Left renal pelvis (tissue), 4 donors: ENCODE data around the gene HCN4. TPM values are rescaled to one million over a fixed set of nuclear protein-coding genes. Genes with fewer than 3 reads are reported as not detected.

Source experiments
- DNase-seq, 4 donors: peaks; one replicate each; pipeline ENCODE4 v3.0.0-alpha.2; 2013; ENCODE audit warnings: low read depth in 4 of 4, low spot score in 3 of 4
- polyA plus RNA-seq, 4 donors: library from polyadenylated mRNA; unstranded; fragments of 120-200 nt; gene quantifications; one replicate each; pipeline ENCODE4 v1.2.1, GENCODE V29; 2013; ENCODE audit not compliant: insufficient read length in 4 of 4

HCN4 gene
- polyA plus RNA-seq, 4 donors, result 0.15 to 1.3 (median 0.93) TPM

DNA sequence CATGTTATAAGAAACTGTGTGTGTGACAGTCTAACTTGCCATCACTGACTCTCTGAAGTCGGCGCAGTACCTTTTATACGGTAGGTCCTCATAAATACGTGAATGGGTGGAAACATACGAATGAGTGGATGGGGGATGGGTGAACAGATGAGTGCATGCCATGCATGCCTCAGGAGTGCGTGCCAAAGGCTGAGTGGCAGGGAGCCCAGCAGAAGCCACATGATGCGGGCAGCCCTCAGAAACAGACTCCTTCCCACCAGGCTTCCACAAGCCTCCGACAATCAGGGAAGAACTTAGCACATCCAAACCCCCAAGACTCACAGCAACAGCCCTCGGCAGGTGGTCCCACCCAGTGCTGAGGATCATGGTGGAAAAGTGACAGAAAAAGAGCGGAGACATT, 16.7 kb downstream of the HCN4 start:
- no peak for DNase-seq

DNA sequence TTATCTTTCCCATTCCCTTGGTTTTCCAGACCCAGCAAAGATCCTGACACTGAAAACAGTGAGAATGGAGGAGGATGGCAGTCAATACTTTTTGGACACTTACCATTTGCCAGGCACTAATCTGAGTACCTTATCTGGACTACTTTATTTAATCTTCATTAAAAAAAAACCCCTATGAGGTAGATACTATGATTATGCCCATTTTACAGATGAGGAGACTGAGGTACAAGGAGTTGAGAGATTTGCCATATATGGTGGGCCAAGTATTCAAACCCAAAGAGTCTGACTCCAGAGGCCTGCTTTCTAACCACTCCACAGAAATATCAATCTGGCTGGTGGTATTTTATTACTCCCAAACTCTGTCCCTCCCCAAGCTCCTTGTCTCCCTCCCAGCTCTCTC, 19.6 kb downstream of the HCN4 start:
- DNase-seq, result no peak

DNA sequence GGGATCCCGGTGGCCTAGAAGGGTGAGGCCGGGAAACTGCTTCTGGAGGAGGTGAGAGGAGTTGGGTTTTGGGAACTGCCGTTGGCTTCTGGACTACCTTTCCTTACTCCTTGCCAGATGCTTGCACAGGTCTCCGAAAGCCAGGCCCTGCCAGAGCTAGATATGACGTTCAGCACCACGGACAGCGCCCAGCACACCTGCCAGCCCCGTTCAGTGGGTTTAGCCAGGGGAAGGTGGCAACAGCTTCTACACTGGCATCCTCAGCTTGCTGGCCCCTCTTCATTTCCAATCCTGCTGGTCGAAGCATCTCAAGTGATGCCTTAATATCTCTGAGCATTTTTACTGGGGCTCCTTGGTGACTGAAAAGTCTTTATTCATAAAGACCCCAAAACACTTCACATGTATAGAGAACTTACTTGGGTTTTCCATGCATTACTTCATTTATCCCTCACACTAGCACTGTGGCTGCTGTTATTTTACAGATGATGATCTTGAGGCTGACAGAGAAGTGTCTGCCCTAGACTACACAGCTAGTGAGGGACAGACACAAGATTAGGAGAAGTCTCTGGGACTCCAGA, 21.9 kb downstream of the HCN4 start:
- DNase-seq, result peak in 2 of 4 donors; percentile 46 to 69

- no peak for DNase-seq
Observed at GRCh38 chr15:73345658-73346057, 23.1 kb downstream of the HCN4 start.

DNA sequence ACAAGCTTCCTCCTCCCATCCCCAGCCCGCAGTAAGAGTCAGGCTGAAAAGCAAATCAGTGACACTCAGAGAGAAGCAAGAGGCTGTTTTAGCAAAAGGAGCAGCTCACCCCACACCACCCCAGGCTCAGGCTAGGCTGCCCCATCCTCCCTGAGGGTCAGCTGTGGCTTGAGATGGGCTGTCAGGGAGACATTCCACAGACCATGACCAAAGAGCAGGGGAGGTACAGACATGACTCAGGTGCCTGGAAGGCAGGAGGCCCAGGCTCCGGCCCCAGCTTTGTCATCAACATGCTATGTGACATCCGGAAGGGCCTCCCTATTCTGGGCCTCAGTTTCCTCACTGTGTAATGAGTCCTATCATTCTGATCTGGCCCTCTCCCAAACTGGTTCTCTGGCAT, 24.7 kb downstream of the HCN4 start:
- no peak for DNase-seq

GRCh38 chr15:73341886-73342600, 26.7 kb downstream of the HCN4 start:
- DNase-seq, result no peak

DNA sequence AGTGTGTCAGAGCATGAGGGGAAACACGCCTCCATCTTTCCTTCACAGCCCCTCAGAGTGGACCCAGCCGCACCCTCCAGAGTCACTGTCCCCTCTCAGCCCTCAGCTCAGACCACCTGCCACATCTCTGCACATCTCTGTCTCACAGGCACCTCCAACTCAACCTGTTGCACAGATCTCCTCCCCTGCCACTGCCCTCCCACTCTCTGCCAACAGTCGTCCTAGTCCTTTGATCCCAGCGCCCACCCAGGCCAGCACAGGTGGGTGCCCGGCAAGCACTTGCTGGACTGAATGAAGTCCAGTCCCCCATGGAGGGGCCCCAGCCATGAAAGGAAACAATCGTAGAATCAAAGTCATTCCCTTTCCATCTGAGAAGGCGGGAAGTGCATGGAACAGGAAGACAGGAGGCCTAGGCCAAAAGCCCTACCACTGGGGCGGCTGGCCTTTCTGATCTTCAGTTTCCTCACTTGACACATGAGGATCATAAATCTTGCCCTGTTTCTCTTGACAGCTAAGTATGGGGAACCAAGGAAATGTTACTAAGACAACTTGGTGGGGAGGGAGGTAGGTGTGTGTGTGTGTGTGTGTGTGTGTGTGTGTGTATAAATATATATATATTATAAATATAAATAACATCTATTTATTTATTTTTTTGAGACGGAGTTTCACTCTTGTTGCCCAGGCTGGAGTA, 28.1 kb downstream of the HCN4 start:
- DNase-seq, result no peak

DNA sequence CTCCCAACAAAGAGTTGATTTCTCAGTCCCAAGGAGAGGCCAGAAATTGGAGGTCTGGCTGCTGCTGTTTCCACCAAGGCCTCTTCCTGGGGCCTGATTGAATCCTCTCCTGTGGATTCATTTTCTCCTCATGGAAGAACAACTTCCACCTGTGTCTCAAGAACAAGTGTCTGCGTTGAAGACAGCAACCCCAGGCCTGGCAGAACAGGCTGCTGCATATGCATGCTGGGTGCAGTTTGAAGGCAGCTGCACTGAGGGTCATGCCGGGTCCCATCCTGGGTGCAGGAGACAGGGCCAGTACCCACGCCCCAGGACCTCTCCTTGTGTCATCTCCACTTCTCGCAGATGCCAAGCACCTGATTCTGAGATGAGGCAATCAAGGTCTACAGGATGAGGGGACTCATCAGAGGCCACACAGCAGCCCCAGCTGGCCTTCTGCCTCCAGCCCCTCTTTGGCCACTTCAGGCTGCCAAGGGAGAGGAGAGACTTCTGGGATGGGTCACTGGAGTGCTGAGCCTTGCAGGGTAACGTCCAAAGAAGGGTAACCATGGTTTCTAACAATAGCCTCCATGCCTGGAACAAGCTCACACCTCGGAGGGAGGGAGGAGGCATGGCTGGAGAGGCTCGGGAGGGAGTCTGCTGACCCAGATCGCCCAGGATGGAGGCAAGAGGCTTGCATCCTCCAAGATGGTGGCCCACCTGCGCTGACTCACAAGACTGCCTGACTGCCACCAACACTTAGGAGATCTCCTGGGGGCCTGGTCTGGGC, 30.0 kb downstream of the HCN4 start:
- DNase-seq, result no peak

DNA sequence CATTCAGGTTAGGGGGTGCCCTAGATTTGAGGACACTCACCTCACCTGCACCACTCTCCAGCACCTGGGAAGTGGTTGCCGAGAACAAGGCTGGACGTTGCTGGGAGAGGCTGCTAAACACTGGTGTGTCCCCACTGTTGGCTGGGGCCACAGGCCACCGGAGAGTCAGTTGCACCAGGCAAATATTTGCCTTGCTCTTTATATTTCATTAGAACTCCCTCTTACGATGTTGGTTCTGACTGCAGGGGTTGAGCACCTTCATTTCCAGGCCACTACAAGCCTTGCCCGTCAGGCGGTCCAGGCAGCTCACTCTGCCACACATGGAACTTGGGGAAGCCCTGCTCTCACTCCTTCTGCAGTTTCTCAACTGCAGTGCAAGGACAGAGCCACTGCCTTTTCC, 30.7 kb downstream of the HCN4 start:
- no peak for DNase-seq

DNA sequence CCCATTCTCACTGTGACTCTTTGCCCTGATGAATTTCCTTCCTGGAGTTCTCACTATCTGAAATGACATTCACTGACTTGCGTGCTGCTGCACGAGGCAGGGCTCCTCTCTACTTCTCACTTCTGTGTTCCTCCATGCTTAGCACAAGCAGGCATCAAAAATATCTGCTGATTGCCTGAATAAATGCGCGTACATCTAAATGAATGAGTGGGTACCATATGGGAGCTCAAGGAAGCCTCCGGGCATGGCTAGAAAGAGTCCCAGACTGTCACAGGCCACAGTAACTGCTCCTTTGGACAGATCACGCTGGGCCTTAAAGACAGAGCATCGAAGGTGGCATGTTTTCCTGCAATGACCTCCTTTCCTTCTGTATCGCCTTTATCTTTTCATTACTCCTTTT, 31.6 kb downstream of the HCN4 start:
- DNase-seq, result no peak

DNA sequence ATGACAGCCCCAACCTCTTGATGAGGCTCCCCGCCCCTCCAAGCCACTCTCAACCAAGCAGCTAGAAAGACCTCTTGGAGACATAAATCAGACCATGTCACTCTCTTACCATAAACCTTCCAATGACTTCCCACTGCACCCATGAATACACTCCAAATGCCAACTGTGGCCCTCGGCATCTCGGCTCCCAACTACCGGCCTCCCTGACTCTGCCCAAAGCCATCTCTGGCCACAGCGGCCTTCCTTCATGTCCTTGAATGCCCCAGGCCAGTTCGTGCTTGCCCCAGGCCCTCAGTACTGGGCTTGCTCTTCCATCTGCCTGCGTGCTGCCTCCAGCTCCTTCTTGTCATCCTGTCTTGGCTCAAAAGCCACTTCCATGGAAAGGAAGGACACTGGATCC, 32.0 kb downstream of the HCN4 start:
- DNase-seq, result no peak

GRCh38 chr15:73335471-73335870, 33.3 kb downstream of the HCN4 start:
- DNase-seq, result no peak

DNA sequence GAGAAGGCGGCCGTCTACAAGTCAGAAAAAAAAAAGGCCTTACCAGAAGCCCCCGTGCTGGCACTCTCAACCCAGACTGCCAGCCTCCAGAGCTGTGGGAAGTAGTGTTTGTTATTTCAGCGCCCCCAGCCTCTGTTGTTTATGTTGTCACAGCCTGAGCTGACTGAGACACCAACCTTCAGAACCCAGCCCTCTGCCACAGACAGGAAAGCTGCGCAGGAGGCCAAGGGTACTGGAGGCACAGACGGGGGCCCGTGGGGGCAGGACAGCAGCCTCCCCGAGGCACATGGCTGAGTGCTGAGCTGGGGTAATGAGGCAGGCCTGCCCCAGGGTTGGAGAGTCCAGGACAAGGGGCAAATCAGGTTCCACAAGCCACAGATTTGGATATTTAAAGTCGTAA, 33.7 kb downstream of the HCN4 start:
- no peak for DNase-seq

DNA sequence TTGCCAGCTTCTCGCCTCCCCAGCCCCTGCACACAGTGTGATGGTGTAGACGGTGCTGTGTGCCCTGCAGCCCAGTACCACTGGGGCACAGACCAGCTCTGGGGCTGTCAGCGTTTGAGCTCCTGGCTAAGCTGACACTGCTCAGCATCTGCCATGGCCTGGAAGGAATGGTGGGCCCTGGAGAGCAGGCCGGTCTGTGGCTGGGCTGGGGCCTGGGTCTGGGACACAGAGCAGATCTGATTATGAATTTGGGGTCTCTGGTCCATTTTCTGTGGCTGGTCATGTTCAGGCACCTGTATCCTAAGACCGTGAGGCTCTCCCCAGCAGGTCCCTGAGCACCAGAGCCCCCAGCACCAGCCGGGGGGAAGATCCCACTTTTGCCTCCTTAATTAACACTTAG, 34.7 kb downstream of the HCN4 start:
- no peak for DNase-seq

- DNase-seq, result no peak
Observed at GRCh38 chr15:73333001-73333400, 35.8 kb downstream of the HCN4 start.

- DNase-seq, result no peak
Observed at GRCh38 chr15:73331991-73332925, 36.5 kb downstream of the HCN4 start.

DNA sequence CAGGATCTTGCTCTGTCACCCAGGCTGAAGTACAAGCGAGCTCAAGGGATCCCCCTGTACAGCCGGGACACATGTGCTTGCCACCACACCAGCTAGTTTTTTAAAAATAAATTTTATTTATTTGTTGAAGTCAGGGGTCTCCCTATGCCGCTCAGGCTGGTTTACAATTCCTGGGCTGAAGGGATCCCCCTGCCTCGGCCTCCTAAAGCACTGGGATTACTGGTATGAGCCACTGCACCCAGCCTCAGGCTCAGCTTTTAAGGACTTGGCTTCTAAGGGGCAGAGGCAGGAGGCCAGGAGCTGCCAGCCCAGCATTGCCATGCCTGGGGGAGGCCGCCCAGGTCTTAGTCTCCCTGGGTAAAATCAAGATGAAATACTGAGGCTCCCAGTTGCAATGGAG, 37.3 kb downstream of the HCN4 start:
- no peak for DNase-seq

- no peak for DNase-seq
Observed at GRCh38 chr15:73330206-73331051, 38.3 kb downstream of the HCN4 start.

DNA sequence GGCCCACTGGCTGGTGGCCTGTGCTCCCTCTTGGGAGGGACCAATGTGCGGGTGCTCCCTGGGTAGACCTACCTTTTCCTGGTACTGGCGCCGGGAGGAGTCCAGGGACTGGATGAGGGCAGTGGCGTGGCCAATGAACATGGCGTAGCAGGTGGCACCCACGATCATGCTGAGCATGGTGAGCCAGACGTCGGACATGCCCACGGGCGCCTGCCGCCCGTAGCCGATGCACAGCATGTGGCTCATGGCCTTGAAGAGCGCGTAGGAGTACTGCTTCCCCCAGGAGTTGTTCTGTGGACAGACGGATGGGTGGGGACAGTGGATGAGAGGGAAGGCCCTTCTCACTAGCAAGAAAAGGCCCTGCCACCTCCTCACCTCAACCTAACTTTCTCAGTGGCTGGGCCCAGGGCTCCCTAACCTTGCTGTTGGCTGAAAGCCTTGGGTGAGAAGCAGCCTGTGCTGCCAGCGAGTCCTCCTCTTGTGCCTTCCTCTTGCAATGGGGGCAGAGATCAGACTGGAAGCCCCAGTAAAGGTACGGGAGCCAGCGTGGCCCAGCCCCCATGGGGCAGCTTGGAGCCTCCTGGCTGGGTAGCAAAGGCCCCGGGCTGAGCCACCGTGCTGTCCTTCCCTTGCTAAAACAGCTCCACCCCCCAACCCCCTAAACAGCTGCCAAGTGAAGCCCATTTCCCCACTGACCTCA, 39.1 kb downstream of the HCN4 start:
- no peak for DNase-seq
